WI38 (cell line): ENCODE measurements around the gene MPPE1.
A peak's percentile ranks its signal among the peaks of the same experiment; 100 is the strongest.
"Not testable (repeated sequence)": the region's sequence is repeated elsewhere in the genome, so short reads cannot be mapped to it uniquely, and the experiment has no call there.

Source experiments
- H3K4me3 ChIP-seq: 2 replicates; pipeline ENCODE4 v1.5.1; 2011; ENCODE audit warnings: low read depth, mild to moderate bottlenecking, control low read depth, low read length
- CTCF ChIP-seq: IDR thresholded peaks from 2 replicates; pipeline ENCODE4 v1.5.1; 2012; ENCODE audit warnings: low read depth, mild to moderate bottlenecking, control low read depth, low read length

The MPPE1 gene

GRCh38 chr18:11950824-11951223 is 42.7 kb upstream of the MPPE1 start:
- no peak overlapping the region for H3K4me3 ChIP-seq
- TF ChIP-seq CTCF: no peak

GRCh38 chr18:11948852-11949523 is 40.9 kb upstream of the MPPE1 start:
- no peak for TF ChIP-seq CTCF
- no peak overlapping the region for H3K4me3 ChIP-seq

GRCh38 chr18:11947214-11948191 is 39.4 kb upstream of the MPPE1 start:
- no peak for TF ChIP-seq CTCF
- peak overlapping the region; percentile 42 for H3K4me3 ChIP-seq

GRCh38 chr18:11946756-11947155 is 38.6 kb upstream of the MPPE1 start:
- no peak overlapping the region for H3K4me3 ChIP-seq
- TF ChIP-seq CTCF: no peak

DNA sequence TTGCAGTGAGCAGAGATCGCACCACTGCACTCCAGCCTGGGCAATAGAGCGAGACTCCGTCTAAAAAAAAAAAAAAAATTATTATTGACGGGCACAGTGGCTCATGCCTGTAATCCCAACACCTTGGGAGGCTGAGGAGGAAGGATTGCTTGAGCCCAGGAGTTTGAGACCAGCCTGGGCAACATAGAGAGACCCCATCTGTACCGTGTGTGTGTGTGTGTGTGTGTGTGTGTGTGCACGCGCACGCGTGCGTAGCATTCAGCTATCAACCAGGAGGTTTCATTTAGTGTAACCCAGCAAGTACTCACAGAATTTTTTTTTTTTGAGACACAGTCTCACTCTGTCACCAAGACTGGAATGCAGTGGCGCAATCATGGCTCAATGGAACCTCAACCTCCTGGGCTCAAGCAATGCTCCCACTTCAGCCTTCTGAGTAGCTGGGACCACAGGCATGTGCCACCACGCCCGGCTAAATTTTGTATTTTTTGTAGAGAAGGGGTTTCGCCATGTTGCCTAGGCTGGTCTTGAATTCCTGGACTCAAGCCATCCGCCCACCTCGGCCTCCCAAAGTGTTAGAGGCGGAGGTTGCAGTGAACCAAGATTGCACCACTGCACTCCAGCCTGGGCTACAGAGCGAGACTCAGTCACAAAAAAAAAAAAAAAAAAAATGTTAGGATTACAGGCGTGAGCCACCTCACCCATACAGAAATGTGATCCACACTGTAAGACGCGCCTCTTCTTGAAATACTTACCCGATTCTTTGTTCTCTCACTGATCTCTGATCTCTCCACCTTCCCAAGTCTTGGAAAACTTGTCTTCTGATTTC is 37.9 kb upstream of the MPPE1 start:
- H3K4me3 ChIP-seq: not testable (repeated sequence)

DNA sequence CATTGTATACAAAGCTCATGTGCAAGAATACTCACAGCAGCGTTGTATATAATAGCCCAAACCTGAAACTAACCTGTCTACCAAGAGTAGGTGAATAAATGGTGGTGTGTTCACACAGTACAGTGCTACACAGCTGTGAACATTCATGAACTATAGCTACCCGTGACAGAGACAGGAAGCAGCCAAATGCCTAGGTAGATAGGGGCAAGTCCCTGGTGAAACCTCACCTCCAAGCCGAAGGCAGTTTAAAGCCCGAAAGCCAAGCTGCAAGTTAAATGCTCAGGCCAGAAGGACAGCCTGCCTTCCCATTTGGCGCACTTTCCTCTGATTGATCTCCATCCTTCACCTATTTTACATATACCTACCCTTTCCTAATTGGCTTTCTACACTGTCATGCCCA is 36.7 kb upstream of the MPPE1 start:
- TF ChIP-seq CTCF: no peak
- H3K4me3 ChIP-seq: no peak overlapping the region

DNA sequence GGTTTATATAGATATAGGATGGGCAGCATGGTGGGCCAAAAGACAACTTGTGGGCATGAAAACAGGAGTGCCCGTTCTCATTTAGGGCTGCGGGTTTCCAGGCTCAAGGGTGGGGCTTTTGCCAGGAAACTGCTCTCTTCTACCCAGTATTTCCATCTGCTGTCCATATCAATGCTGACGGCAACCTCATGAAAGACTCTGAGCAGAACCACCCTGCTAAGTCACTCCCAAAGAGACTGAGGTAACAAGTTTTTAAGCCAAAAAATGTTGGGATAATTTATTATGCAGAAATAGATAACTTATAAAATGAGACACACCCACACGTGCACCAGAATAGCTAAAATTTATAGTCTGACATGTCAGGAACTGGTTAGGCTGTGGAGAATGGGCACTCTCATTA is 36.1 kb upstream of the MPPE1 start:
- no peak for TF ChIP-seq CTCF
- H3K4me3 ChIP-seq: no peak overlapping the region
